Panc1 (cell line): Measurements from ENCODE around the gene NCKAP5. TPM values are rescaled to one million over a fixed set of nuclear protein-coding genes. Genes with fewer than 3 reads are reported as not detected.

ENCODE experiments used
- ATAC-seq: fragments of 200-7000 bp; cut with Tn5 transposase; 2 replicates; pipeline ENCODE4 v1.9.1; 2020; ENCODE audit warnings: mild to moderate bottlenecking, moderate library complexity
- BruUV-seq: library from RNA; stranded (reverse); fragments of 400-500 nt; replicated peaks from 2 replicates; lab custom pipeline; 2021; lab: Mats Ljungman, UMichigan
- CTCF ChIA-PET: fragments of 300-600 bp; sonication (Branson Sonifier 250); formaldehyde crosslinking; loops from one replicate; lab custom pipeline; 2022; ENCODE audit warnings: antibody characterized with exemption; lab: Charles Lee
- POLR2A ChIA-PET: fragments of 300-600 bp; sonication (Branson Sonifier 250); formaldehyde crosslinking; loops from one replicate; lab custom pipeline; 2022; ENCODE audit warnings: antibody characterized with exemption; lab: Charles Lee
- DNase-seq: peaks from one replicate; pipeline ENCODE4 v3.0.0-alpha.2; 2010; ENCODE audit warnings: low read depth, low spot score
- H3K27ac ChIP-seq: 2 replicates; pipeline ENCODE4 v1.5.1; 2011; ENCODE audit warnings: mild to moderate bottlenecking, low read length, inconsistent platforms
- H3K27me3 ChIP-seq: fragments of 200-500 bp; sonication (Bioruptor generic); 2 replicates; pipeline ENCODE4 v1.6.0; 2014; ENCODE audit warnings: low read length, inconsistent platforms; ENCODE audit not compliant: control insufficient read depth, insufficient read depth
- H3K36me3 ChIP-seq: fragments of 200-500 bp; sonication (Bioruptor generic); 2 replicates; pipeline ENCODE4 v1.5.1; 2014; ENCODE audit warnings: inconsistent platforms, mild to moderate bottlenecking, low read length, moderate library complexity; ENCODE audit not compliant: control insufficient read depth, insufficient read depth
- H3K4me1 ChIP-seq: 2 replicates; pipeline ENCODE4 v1.5.1; 2011; ENCODE audit warnings: inconsistent platforms, mild to moderate bottlenecking, low read length, moderate library complexity; ENCODE audit not compliant: control insufficient read depth, insufficient read depth
- H3K4me3 ChIP-seq, 2 experiments: 2 replicates each; pipeline ENCODE4 v1.5.1; 2011 to 2012; ENCODE audit warnings: low read depth in 2 of 2, low read length in 2 of 2, mild to moderate bottlenecking in 2 of 2, inconsistent platforms in 1 of 2, moderate library complexity in 1 of 2
- H3K9me3 ChIP-seq: fragments of 200-500 bp; sonication (Bioruptor generic); 2 replicates; pipeline ENCODE4 v1.5.1; 2014; ENCODE audit warnings: low read depth, mild to moderate bottlenecking, inconsistent platforms, low read length, moderate library complexity; ENCODE audit not compliant: control insufficient read depth, insufficient read depth
- CTCF ChIP-seq: fragments of 450-650 bp; IDR thresholded peaks from 2 replicates; pipeline ENCODE4 v1.5.1; 2017; ENCODE audit warnings: mild to moderate bottlenecking
- POLR2AphosphoS5 ChIP-seq: IDR thresholded peaks from 2 replicates; pipeline ENCODE4 v1.6.1; 2012; ENCODE audit warnings: mild to moderate bottlenecking, low read depth, low read length, moderate library complexity
- REST ChIP-seq, 2 experiments: IDR thresholded peaks; 2 replicates each; pipeline ENCODE4 v1.6.1; 2011 to 2012; ENCODE audit warnings: low read depth in 2 of 2, control low read depth in 1 of 2, low read length in 1 of 2, mild to moderate bottlenecking in 1 of 2, moderate library complexity in 1 of 2; ENCODE audit not compliant: insufficient read depth in 1 of 2
- SIN3A ChIP-seq: IDR thresholded peaks from 2 replicates; pipeline ENCODE4 v1.6.1; 2012; ENCODE audit warnings: low read depth, mild to moderate bottlenecking, low read length, moderate library complexity, borderline replicate concordance; ENCODE audit not compliant: insufficient read depth
- TCF7L2 ChIP-seq: IDR thresholded peaks from 2 replicates; pipeline ENCODE4 v1.6.1; 2011; ENCODE audit warnings: mild to moderate bottlenecking, low read depth, low read length, inconsistent platforms
- in situ Hi-C: cut with HindIII; loops from 2 replicates; pipeline ENCODE4 v1.10.0; 2016; ENCODE audit warnings: low sequenced_read_pairs, low pct_unique_long_range_greater_than_20kb
- intact Hi-C: fragments of 100-400 bp; cut with micrococcal nuclease; formaldehyde crosslinking; loops from one replicate; pipeline ENCODE4 v1.10.0; 2022; ENCODE audit not compliant: unreplicated experiment
- total RNA-seq: library from RNA; stranded (reverse); gene quantifications from one replicate; pipeline ENCODE4 v1.2.1, GENCODE V29; 2021; ENCODE audit not compliant: unreplicated experiment

Gene NCKAP5
- total RNA-seq, 1 experiment from 2014 or later: 0.10 TPM

GRCh38 chr2:133110201-133110600, 458.1 kb downstream of the NCKAP5 start:
- intact Hi-C loops: no loop called here
- DNase-seq: no peak
- Histone ChIP-seq H3K4me3 (no peak overlapping the region), H3K36me3 (no peaks in the 10 kb centered on the region; the same call in 1 of the 2 replicates), H3K27ac (no peak overlapping the region), H3K4me1 (no peaks in the 10 kb centered on the region), H3K27me3 (no peaks in the 10 kb centered on the region), H3K9me3 (no peaks in the 10 kb centered on the region)
- ChIA-PET POLR2A (no interaction called here), CTCF (no interaction called here)
- TF ChIP-seq CTCF: no peak
- TF ChIP-seq REST (IDR thresholded peaks at IDR 0.05; ENCODE audit: insufficient read depth in 1 of 2, low read depth in 2 of 2, low read length in 1 of 2): no peak
- TF ChIP-seq POLR2AphosphoS5: no peak
- no peak for TF ChIP-seq SIN3A
- TF ChIP-seq TCF7L2: no peak
- no TSS peak for BruUV-seq
- in situ Hi-C loops: no loop called here
- no peak for ATAC-seq

GRCh38 chr2:133109772-133110171, 458.5 kb downstream of the NCKAP5 start:
- H3K36me3 ChIP-seq: no peaks in the 10 kb centered on the region; the same call in 1 of the 2 replicates
- TF ChIP-seq CTCF: no peak
- TF ChIP-seq SIN3A: no peak
- no peak for TF ChIP-seq TCF7L2
- TF ChIP-seq REST (IDR thresholded peaks at IDR 0.05; ENCODE audit: insufficient read depth in 1 of 2, low read depth in 2 of 2, low read length in 1 of 2): no peak
- TF ChIP-seq POLR2AphosphoS5: no peak
- no peaks in the 10 kb centered on the region for H3K27me3 ChIP-seq
- BruUV-seq: no TSS peak
- no peaks in the 10 kb centered on the region for H3K9me3 ChIP-seq
- in situ Hi-C loops: no loop called here
- no peak for ATAC-seq
- intact Hi-C loops: no loop called here
- H3K4me1 ChIP-seq: no peaks in the 10 kb centered on the region
- ChIA-PET POLR2A (no interaction called here), CTCF (no interaction called here)
- no peak overlapping the region for H3K27ac ChIP-seq
- DNase-seq: no peak
- H3K4me3 ChIP-seq: no peak overlapping the region
